ENCODE results near the gene SECISBP2.

DNA sequence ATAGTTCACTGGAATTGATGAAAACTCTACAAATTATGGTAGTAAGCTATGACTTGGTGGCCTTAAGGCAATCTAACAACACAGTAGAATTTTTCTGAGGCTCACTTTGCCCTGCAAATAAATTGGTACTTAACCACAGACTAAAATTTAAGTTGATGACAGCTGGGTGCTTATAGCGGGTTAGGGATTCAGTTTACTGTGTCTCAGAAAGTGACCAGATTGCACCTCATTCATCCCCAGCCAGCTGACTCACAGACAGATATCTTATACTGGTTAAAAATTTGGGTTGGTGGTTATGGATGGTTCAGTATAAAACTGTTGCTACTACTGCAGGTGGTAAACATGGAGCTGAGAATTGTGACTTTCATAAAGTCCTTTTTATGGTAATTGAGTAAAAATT lies 4.5 kb upstream of the SECISBP2 start:
- TF ChIP-seq, protein P1, sequence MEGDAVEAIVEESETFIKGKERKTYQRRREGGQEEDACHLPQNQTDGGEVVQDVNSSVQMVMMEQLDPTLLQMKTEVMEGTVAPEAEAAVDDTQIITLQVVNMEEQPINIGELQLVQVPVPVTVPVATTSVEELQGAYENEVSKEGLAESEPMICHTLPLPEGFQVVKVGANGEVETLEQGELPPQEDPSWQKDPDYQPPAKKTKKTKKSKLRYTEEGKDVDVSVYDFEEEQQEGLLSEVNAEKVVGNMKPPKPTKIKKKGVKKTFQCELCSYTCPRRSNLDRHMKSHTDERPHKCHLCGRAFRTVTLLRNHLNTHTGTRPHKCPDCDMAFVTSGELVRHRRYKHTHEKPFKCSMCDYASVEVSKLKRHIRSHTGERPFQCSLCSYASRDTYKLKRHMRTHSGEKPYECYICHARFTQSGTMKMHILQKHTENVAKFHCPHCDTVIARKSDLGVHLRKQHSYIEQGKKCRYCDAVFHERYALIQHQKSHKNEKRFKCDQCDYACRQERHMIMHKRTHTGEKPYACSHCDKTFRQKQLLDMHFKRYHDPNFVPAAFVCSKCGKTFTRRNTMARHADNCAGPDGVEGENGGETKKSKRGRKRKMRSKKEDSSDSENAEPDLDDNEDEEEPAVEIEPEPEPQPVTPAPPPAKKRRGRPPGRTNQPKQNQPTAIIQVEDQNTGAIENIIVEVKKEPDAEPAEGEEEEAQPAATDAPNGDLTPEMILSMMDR (IDR thresholded peaks at IDR 0.05): no peak
- TF ChIP-seq POLR2A (IDR thresholded peaks at IDR 0.05): no peak
